Measurements from ENCODE around the gene PI4KA.
A peak's percentile ranks its signal among the peaks of the same experiment; 100 is the strongest.
"Not testable (repeated sequence)": the region's sequence is repeated elsewhere in the genome, so short reads cannot be mapped to it uniquely, and the experiment has no call there.

Gene PI4KA

GRCh38 chr22:20773793-20774212 lies 84.8 kb downstream of the PI4KA start, which contains the start of gene SERPIND1:
SERPIND1 (plus strand) TSS chr22:20774113; CDS start chr22:20779313, 5,200 bp downstream.
- no peak for DNase-seq

- DNase-seq: no peak
These were observed 86.5 kb downstream of the PI4KA start for GRCh38 chr22:20771918-20772625.

GRCh38 chr22:20769496-20769826 lies 89.2 kb downstream of the PI4KA start:
- DNase-seq: not testable (repeated sequence)

- no peak for DNase-seq
These were observed 92.1 kb downstream of the PI4KA start for GRCh38 chr22:20766530-20766929.

GRCh38 chr22:20765938-20766337 lies 92.7 kb downstream of the PI4KA start:
- DNase-seq: no peak

GRCh38 chr22:20764729-20765128 lies 93.9 kb downstream of the PI4KA start:
- no peak for DNase-seq

- DNase-seq: no peak
These were observed 94.2 kb downstream of the PI4KA start for GRCh38 chr22:20764471-20764720.

- no peak for DNase-seq
These were observed 94.8 kb downstream of the PI4KA start for GRCh38 chr22:20763630-20764470.

GRCh38 chr22:20762233-20762796 lies 96.3 kb downstream of the PI4KA start:
- DNase-seq: no peak

GRCh38 chr22:20761536-20761935 lies 97.1 kb downstream of the PI4KA start:
- DNase-seq: no peak

- DNase-seq: no peak
These were observed 98.5 kb downstream of the PI4KA start for GRCh38 chr22:20760084-20760483.

- DNase-seq: peak; percentile 14
These were observed 99.9 kb downstream of the PI4KA start for GRCh38 chr22:20758688-20759087.

- no peak for DNase-seq
These were observed 101.8 kb downstream of the PI4KA start for GRCh38 chr22:20756846-20757245.

GRCh38 chr22:20752873-20753272 lies 105.7 kb downstream of the PI4KA start:
- no peak for DNase-seq

GRCh38 chr22:20752104-20752741 lies 106.4 kb downstream of the PI4KA start:
- DNase-seq: no peak

GRCh38 chr22:20751185-20751851 lies 107.3 kb downstream of the PI4KA start:
- DNase-seq: no peak

GRCh38 chr22:20750461-20751184 lies 108.0 kb downstream of the PI4KA start:
- DNase-seq: peak; percentile 5

- no peak for DNase-seq
These were observed 109.2 kb downstream of the PI4KA start for GRCh38 chr22:20749453-20749852.

GRCh38 chr22:20748731-20749428 lies 109.7 kb downstream of the PI4KA start:
- DNase-seq: no peak

GRCh38 chr22:20748082-20748481 lies 110.5 kb downstream of the PI4KA start:
- DNase-seq: no peak

GRCh38 chr22:20747223-20747622 lies 111.4 kb downstream of the PI4KA start:
- DNase-seq: no peak
